PC-9 (cell line): ENCODE measurements around the gene UNC13C. TPM values are rescaled to one million over a fixed set of nuclear protein-coding genes. Genes with fewer than 3 reads are reported as not detected.

ENCODE experiments used
- BruUV-seq: library from RNA; stranded (reverse); fragments of 400-500 nt; replicated peaks from 2 replicates; lab custom pipeline; 2021; lab: Mats Ljungman, UMichigan
- CTCF ChIA-PET: fragments of 300-600 bp; sonication (Branson Sonifier 250); formaldehyde crosslinking; loops from one replicate; lab custom pipeline; 2022; ENCODE audit warnings: antibody characterized with exemption; lab: Charles Lee
- POLR2A ChIA-PET: fragments of 300-600 bp; sonication (Branson Sonifier 250); formaldehyde crosslinking; loops from one replicate; lab custom pipeline; 2022; ENCODE audit warnings: antibody characterized with exemption; ENCODE audit not compliant: unreplicated experiment; lab: Charles Lee
- DNase-seq, 2 experiments: peaks; one replicate each; pipeline versions ENCODE4 v3.0.0 to v3.0.0-alpha.2; 2015 to 2022; ENCODE audit warnings: mixed read lengths in 1 of 2
- H2AFZ ChIP-seq: fragments of 200-600 bp; sonication (generic); 2 replicates; pipeline ENCODE4 v1.8.1; 2017; ENCODE audit warnings: antibody characterized with exemption
- H3F3A ChIP-seq: fragments of 200-600 bp; sonication (generic); 2 replicates; pipeline ENCODE4 v1.8.1; 2017; ENCODE audit warnings: antibody characterized with exemption, mild to moderate bottlenecking, low read depth; ENCODE audit not compliant: insufficient read depth
- H3K27ac ChIP-seq: fragments of 200-600 bp; sonication (generic); 2 replicates; pipeline ENCODE4 v1.6.1; 2016; ENCODE audit warnings: mixed run types
- H3K27me3 ChIP-seq: fragments of 200-600 bp; sonication (generic); 2 replicates; pipeline ENCODE4 v1.6.1; 2016; ENCODE audit warnings: low read depth, mixed run types; ENCODE audit not compliant: insufficient read depth
- H3K36me3 ChIP-seq: fragments of 200-600 bp; sonication (generic); 2 replicates; pipeline ENCODE4 v1.6.1; 2016; ENCODE audit warnings: low read depth, mixed run types
- H3K4me1 ChIP-seq: fragments of 200-600 bp; sonication (generic); replicated peaks from 2 replicates; pipeline ENCODE4 v1.6.1; 2016; ENCODE audit warnings: mixed run types; ENCODE audit not compliant: insufficient read depth
- H3K4me2 ChIP-seq: fragments of 200-600 bp; sonication (generic); 2 replicates; pipeline ENCODE4 v1.6.1; 2017; ENCODE audit warnings: mixed run types
- H3K4me3 ChIP-seq: fragments of 200-600 bp; sonication (generic); 2 replicates; pipeline ENCODE4 v1.6.1; 2016; ENCODE audit warnings: mixed run types
- H3K79me2 ChIP-seq: fragments of 200-600 bp; sonication (generic); 2 replicates; pipeline ENCODE4 v1.6.1; 2017; ENCODE audit warnings: low read depth, mixed run types
- H3K9me2 ChIP-seq: fragments of 200-600 bp; sonication (generic); 2 replicates; pipeline ENCODE4 v1.8.1; 2017; ENCODE audit warnings: mild to moderate bottlenecking; ENCODE audit not compliant: insufficient read depth
- H3K9me3 ChIP-seq: fragments of 200-600 bp; sonication (generic); 2 replicates; pipeline ENCODE4 v1.8.1; 2016; ENCODE audit warnings: low read depth; ENCODE audit not compliant: insufficient read depth
- H4K20me1 ChIP-seq: fragments of 200-600 bp; sonication (generic); 2 replicates; pipeline ENCODE4 v1.8.1; 2017; ENCODE audit not compliant: insufficient read depth
- CTCF ChIP-seq: fragments of 200-600 bp; sonication (generic); conservative IDR thresholded peaks from 2 replicates; pipeline ENCODE4 v1.6.1; 2017; ENCODE audit warnings: mixed run types, antibody characterized with exemption, mild to moderate bottlenecking, moderate library complexity
- EZH2 ChIP-seq: fragments of 200-600 bp; sonication (generic); IDR thresholded peaks from 2 replicates; pipeline ENCODE4 v1.8.0; 2017; ENCODE audit warnings: antibody characterized with exemption, low read depth
- intact Hi-C: fragments of 100-400 bp; cut with micrococcal nuclease; formaldehyde crosslinking; loops from one replicate; pipeline ENCODE4 v1.10.0; 2022; ENCODE audit not compliant: unreplicated experiment
- total RNA-seq: library from RNA; stranded (reverse); gene quantifications from 2 replicates; pipeline ENCODE4 v1.2.3, GENCODE V29; 2021

Gene UNC13C
- total RNA-seq, 1 experiment from 2014 or later = not detected

GRCh38 chr15:54608876-54609835 is 630.9 kb downstream of the UNC13C start:
- Histone ChIP-seq H3K4me3 (no peak overlapping the region), H3K4me1 (no peaks in the 10 kb centered on the region), H3K79me2 (no peaks in the 10 kb centered on the region), H3K9me3 (no peaks in the 10 kb centered on the region), H3K4me2 (no peak overlapping the region), H3K36me3 (no peaks in the 10 kb centered on the region), H3F3A (no peaks in the 10 kb centered on the region), H3K27me3 (no peaks in the 10 kb centered on the region), H3K9me2 (no peaks in the 10 kb centered on the region), H2AFZ (no peak overlapping the region), H3K27ac (no peak overlapping the region), H4K20me1 (no peaks in the 10 kb centered on the region)
- intact Hi-C loops = no loop called here
- ChIA-PET POLR2A (no interaction called here), CTCF (no interaction called here)
- no peak for TF ChIP-seq EZH2
- TF ChIP-seq CTCF = no peak
- no TSS peak for BruUV-seq
- DNase-seq = no peak

GRCh38 chr15:54618120-54618519 is 639.9 kb downstream of the UNC13C start:
- no peak overlapping the region for H2AFZ ChIP-seq
- no peaks in the 10 kb centered on the region for H3K9me2 ChIP-seq
- no peaks in the 10 kb centered on the region for H3K79me2 ChIP-seq
- no peaks in the 10 kb centered on the region for H3K27me3 ChIP-seq
- POLR2A ChIA-PET = no interaction called here
- no peaks in the 10 kb centered on the region for H3K4me1 ChIP-seq
- no peaks in the 10 kb centered on the region for H3K9me3 ChIP-seq
- intact Hi-C loops = no loop called here
- CTCF ChIA-PET = no interaction called here
- no peaks in the 10 kb centered on the region for H4K20me1 ChIP-seq
- BruUV-seq = no TSS peak
- DNase-seq = no peak
- H3K4me2 ChIP-seq = no peak overlapping the region
- no peak overlapping the region for H3K27ac ChIP-seq
- no peaks in the 10 kb centered on the region for H3K36me3 ChIP-seq
- TF ChIP-seq CTCF (no peak), EZH2 (no peak)
- H3K4me3 ChIP-seq = no peak overlapping the region
- no peaks in the 10 kb centered on the region for H3F3A ChIP-seq

GRCh38 chr15:54619180-54619579 is 640.9 kb downstream of the UNC13C start:
- H3K4me3 ChIP-seq = no peak overlapping the region
- H2AFZ ChIP-seq = no peak overlapping the region
- H3K36me3 ChIP-seq = no peaks in the 10 kb centered on the region
- DNase-seq = no peak
- H3K27me3 ChIP-seq = no peaks in the 10 kb centered on the region
- H4K20me1 ChIP-seq = no peaks in the 10 kb centered on the region
- no peaks in the 10 kb centered on the region for H3K9me2 ChIP-seq
- CTCF ChIA-PET = no interaction called here
- no peaks in the 10 kb centered on the region for H3K9me3 ChIP-seq
- no peak overlapping the region for H3K4me2 ChIP-seq
- H3K4me1 ChIP-seq = no peaks in the 10 kb centered on the region
- POLR2A ChIA-PET = no interaction called here
- no TSS peak for BruUV-seq
- TF ChIP-seq CTCF = no peak
- no peaks in the 10 kb centered on the region for H3K79me2 ChIP-seq
- H3F3A ChIP-seq = no peaks in the 10 kb centered on the region
- intact Hi-C loops = no loop called here
- no peak overlapping the region for H3K27ac ChIP-seq
